SJSA1 (cell line): ENCODE results near the gene MPPED1. TPM values are rescaled to one million over a fixed set of nuclear protein-coding genes. Genes with fewer than 3 reads are reported as not detected.

Experiments
- DNase-seq, 2 experiments: peaks; one replicate each; pipeline ENCODE4 v3.0.0-alpha.2; 2015 to 2020; ENCODE audit warnings: low spot score in 2 of 2, low read depth in 1 of 2
- H3K27ac ChIP-seq: fragments of 250-450 bp; sonication (Bioruptor Pico); 2 replicates; pipeline ENCODE4 v1.5.1; 2020; ENCODE audit warnings: mild to moderate bottlenecking, moderate library complexity
- H3K27me3 ChIP-seq: fragments of 250-450 bp; sonication (Bioruptor Pico); replicated peaks from 2 replicates; pipeline ENCODE4 v1.5.1; 2020; ENCODE audit warnings: mild to moderate bottlenecking, moderate library complexity
- H3K36me3 ChIP-seq: fragments of 250-450 bp; sonication (Bioruptor Pico); 2 replicates; pipeline ENCODE4 v1.5.1; 2020; ENCODE audit warnings: mild to moderate bottlenecking
- H3K4me1 ChIP-seq: fragments of 250-450 bp; sonication (Bioruptor Pico); replicated peaks from 2 replicates; pipeline ENCODE4 v1.6.1; 2021; ENCODE audit warnings: mild to moderate bottlenecking
- H3K4me3 ChIP-seq: fragments of 250-450 bp; sonication (Bioruptor Pico); 2 replicates; pipeline ENCODE4 v1.5.1; 2020; ENCODE audit warnings: mild to moderate bottlenecking
- H3K9me3 ChIP-seq: fragments of 250-450 bp; sonication (Bioruptor Pico); replicated peaks from 2 replicates; pipeline ENCODE4 v1.5.1; 2020; ENCODE audit warnings: mild to moderate bottlenecking
- total RNA-seq: library from RNA; depleted of rRNA; stranded (reverse); fragments of >200 nt; shearing (Covaris generic); gene quantifications from 2 replicates; pipeline ENCODE4 v1.2.3, GENCODE V29; 2014; rRNA removed

Gene MPPED1
- total RNA-seq, 1 experiment from 2014 or later: not detected

DNA sequence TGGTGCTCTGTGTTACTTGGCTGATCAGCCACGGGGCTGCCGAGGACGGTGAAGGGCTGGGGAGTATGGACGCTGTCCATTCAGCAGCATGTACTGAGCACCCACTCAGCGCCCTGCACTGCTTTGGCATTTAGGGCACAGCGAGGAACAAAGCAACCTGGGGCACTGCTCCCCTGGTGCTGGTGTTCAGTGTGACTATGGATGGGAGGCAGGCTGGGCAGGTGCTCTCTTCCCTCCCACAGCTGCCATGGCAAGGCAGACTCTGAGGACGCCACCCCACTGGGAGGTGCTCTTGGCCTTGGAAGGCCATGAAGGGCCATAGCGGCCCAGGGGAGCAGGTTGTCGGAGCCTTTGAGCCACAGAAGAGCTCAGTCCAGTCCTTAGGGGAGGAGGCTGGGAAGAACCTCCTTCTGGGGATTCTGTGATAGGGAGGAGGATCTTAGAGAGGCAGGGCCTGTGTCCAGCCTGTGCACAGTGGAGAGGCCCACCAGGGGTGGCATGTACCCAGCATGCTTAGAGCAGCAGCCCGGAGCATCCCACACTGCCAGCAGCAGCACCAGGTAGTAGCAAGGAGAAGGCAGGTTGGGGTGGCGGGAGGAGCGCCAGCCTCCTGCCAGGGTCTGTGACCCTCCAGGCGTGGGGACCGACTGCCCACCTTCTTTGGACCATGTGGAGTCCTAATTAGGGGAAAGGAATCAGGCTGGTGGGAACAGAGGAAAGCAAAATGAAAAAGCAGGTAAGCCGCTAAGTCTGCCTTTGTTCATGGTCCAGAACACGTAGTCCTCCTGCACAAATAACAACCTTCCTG lies 141.8 kb downstream of the MPPED1 start:
- H3K4me3 ChIP-seq: no peak overlapping the region
- peaks cover 4% of the 10 kb centered on the region; the same call in 1 of the 2 replicates for H3K27me3 ChIP-seq
- H3K36me3 ChIP-seq: no peaks in the 10 kb centered on the region
- H3K27ac ChIP-seq: no peak overlapping the region
- no peaks in the 10 kb centered on the region for H3K4me1 ChIP-seq
- no peak for DNase-seq
- H3K9me3 ChIP-seq: no peaks in the 10 kb centered on the region; the same call in 1 of the 2 replicates

DNA sequence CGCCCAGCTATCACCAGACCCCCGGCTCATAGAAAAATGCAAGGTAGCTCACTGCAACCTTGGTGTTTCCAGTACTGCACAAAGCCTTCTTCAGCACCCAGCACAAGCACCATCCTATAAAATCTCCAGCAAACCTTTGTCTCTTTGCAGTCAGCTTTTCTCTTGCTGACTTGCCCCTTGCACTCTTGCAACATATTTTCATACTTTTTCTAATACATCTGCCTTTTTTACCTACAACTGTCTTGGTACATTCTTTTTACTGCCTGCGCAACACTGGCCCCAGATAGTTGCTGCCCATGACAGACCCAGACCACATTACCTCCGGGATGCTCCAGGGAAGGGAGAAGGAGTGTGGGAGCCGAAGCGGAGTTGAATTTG lies 142.4 kb downstream of the MPPED1 start:
- Histone ChIP-seq H3K27ac (no peak overlapping the region), H3K27me3 (peaks cover 4% of the 10 kb centered on the region; the same call in 1 of the 2 replicates), H3K36me3 (no peaks in the 10 kb centered on the region), H3K9me3 (no peaks in the 10 kb centered on the region; the same call in 1 of the 2 replicates), H3K4me3 (no peak overlapping the region), H3K4me1 (no peaks in the 10 kb centered on the region)
- DNase-seq: no peak

DNA sequence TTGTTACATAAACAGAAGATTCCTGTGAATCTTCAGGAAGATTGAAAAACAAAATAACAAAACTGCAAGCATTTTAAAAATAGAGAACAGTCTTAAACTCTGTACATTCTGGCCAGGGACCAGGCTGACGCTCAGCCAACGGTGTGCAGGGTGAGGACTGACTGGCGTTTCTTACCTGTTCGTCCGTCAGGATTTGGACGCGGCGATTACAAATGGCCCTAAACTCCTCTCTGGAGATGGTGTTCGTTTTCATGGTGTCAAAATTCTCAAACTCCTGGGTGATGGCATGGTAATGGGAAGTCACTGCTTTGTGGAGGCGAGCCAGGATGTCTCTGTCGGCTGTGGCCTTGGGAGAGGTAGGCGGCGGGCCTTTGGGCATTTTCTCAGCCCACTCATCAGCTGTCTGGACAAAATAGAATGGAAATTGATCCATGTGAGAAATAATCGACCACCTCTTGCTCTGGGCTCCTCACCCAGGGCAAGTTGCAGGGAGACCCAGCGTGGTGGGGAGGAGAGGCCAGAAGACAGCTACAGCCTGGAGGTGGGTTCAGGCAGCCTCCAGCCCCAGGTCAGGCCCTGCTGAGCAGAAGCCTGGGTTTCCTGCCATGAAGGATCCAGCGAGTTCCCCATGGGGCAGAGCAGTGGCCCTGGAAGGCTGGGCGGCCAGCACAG lies 143.0 kb downstream of the MPPED1 start:
- H3K27me3 ChIP-seq: no peaks in the 10 kb centered on the region; the same call in 1 of the 2 replicates
- H3K4me3 ChIP-seq: no peak overlapping the region
- DNase-seq: no peak
- no peaks in the 10 kb centered on the region; the same call in 1 of the 2 replicates for H3K9me3 ChIP-seq
- no peak overlapping the region for H3K27ac ChIP-seq
- H3K36me3 ChIP-seq: no peaks in the 10 kb centered on the region
- no peaks in the 10 kb centered on the region for H3K4me1 ChIP-seq

DNA sequence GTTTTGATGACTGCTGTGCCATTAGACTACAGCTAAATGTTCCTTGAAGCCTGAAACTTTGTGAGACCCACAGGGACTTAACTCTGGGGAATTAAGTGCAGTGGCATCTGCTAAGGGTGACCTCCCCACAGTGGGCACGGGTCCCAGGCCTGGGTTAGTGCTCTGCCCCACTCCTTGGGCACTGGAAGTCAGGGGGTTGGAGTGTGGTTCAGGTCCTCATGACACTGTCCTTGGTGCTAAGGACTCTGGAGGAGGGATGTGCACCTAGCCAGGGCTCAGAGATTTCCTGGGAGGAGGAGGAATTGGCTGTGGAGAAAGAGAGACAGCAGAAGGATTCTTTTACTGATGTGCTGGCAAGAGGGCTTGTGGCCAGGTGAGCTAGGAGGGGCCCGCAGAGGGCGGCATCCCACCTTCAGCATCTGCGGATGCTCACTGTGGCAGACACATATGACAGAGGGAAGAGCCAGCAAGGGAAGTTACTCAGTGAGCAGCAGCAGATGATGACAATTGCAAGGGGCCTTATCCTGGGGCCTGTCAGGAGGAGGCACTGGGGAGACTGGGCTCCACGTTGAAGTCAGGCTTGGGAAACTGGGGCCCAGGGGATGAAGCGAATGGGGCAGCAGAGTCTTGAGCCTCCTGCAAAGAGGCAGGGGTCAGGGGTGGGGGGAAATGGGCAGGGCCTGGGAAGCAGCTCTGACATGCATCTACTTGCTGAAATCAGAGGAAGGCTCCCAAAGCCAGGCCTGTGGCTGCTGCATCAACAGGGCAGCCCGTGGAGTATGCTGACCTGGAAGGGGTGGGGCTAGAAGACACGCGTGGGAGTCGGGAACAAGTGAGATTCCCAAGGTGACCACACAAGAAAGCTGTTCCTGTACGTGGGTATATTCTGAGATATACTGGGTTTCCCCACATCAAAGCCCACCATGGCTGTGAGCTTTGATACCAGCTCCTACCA lies 144.0 kb downstream of the MPPED1 start:
- no peak for DNase-seq
- H3K27ac ChIP-seq: no peak overlapping the region
- H3K9me3 ChIP-seq: no peaks in the 10 kb centered on the region; the same call in 1 of the 2 replicates

More for the DNA sequence above, 144.0 kb downstream of the MPPED1 start:
- Histone ChIP-seq H3K4me1 (no peaks in the 10 kb centered on the region), H3K4me3 (no peak overlapping the region), H3K36me3 (no peaks in the 10 kb centered on the region), H3K27me3 (no peaks in the 10 kb centered on the region; the same call in 1 of the 2 replicates)

Other genes starting within 250 kb of the MPPED1 start
- 35.6 and 50.4 TPM in 2 replicates for gene TTLL12, start 224.9 kb upstream of the MPPED1 start, total RNA-seq
- not detected in 2 replicates for gene SCUBE1, start 68.6 kb upstream of the MPPED1 start, total RNA-seq